HepG2 (cell line): ENCODE data around the gene QKI. TPM values are rescaled to one million over a fixed set of nuclear protein-coding genes. Genes with fewer than 3 reads are reported as not detected.

ENCODE experiments used
- ATAC-seq: fragments of 200-7000 bp; cut with Tn5 transposase; 3 replicates; pipeline ENCODE4 v1.9.1; 2020; ENCODE audit warnings: mild to moderate bottlenecking, moderate library complexity
- BruUV-seq: library from RNA; stranded (reverse); fragments of 400-500 nt; replicated peaks from 2 replicates; lab custom pipeline; 2021; lab: Mats Ljungman, UMichigan
- CTCF ChIA-PET: fragments of 300-600 bp; formaldehyde crosslinking; extraction: SDS; loops from one replicate; lab custom pipeline; 2021; ENCODE audit warnings: low total read pairs, inconsistent platforms, low intra/inter-chr PET ratio; lab: Yijun Ruan, JAX
- POLR2A ChIA-PET: fragments of 350-600 bp; sonication (Branson Sonifier 250); formaldehyde crosslinking; loops from one replicate; lab custom pipeline; 2020; ENCODE audit warnings: antibody characterized with exemption, inconsistent platforms; lab: Yijun Ruan, JAX
- DNase-seq: peaks from one replicate; pipeline ENCODE4 v3.0.0-alpha.2; 2015; ENCODE audit warnings: low spot score
- FAIRE-seq: peaks from 3 replicates; lab custom pipeline; 2011; peaks lifted over from hg19 to GRCh38; lab: Jason Lieb, UNC
- H2AFZ ChIP-seq: one replicate; pipeline ENCODE4 v1.6.1; 2011; ENCODE audit warnings: low read length, inconsistent platforms
- H3K27ac ChIP-seq: fragments of 300-600 bp; 3 replicates; pipeline ENCODE4 v1.8.0; 2011; ENCODE audit warnings: mixed run types, mild to moderate bottlenecking, mixed read lengths, low read length, inconsistent platforms; ENCODE audit not compliant: insufficient read depth; ENCODE audit errors: extremely low read length
- H3K27me3 ChIP-seq, 2 experiments: fragments of 200-600 bp in 1 of 2; 2 replicates in 1 of 2; 3 replicates in 1 of 2; pipeline versions ENCODE4 v1.6.0 to v1.8.0; 2011; ENCODE audit warnings: low read length in 2 of 2, mild to moderate bottlenecking in 2 of 2, moderate library complexity in 2 of 2, inconsistent platforms in 1 of 2; ENCODE audit not compliant: insufficient read depth in 2 of 2, control insufficient read depth in 1 of 2
- H3K36me3 ChIP-seq, 2 experiments: fragments of 200-600 bp in 1 of 2; replicated peaks in 1 of 2; 2 replicates in 1 of 2; 3 replicates in 1 of 2; pipeline versions ENCODE4 v1.5.1 to v1.8.0; 2011; ENCODE audit warnings: low read length in 2 of 2, inconsistent platforms in 1 of 2; ENCODE audit not compliant: insufficient read depth in 2 of 2, control insufficient read depth in 1 of 2
- H3K4me1 ChIP-seq: 2 replicates; pipeline ENCODE4 v1.5.1; 2012; ENCODE audit warnings: low read length, inconsistent platforms; ENCODE audit not compliant: insufficient read depth
- H3K4me2 ChIP-seq: 2 replicates; pipeline ENCODE4 v1.6.0; 2011; ENCODE audit warnings: low read depth, low read length, inconsistent platforms
- H3K4me3 ChIP-seq, 3 experiments: fragments of 200-600 bp in 1 of 3; sonication (generic), shearing (Covaris generic) in 1 of 3; replicated peaks in 1 of 3; 2 replicates each; pipeline ENCODE4 v1.5.1; 2011 to 2016; ENCODE audit warnings: low read length in 3 of 3, inconsistent platforms in 2 of 3, low read depth in 2 of 3, mild to moderate bottlenecking in 2 of 3, control low read depth in 1 of 3, mixed read lengths in 1 of 3; ENCODE audit not compliant: insufficient read depth in 1 of 3
- H3K79me2 ChIP-seq: one replicate; pipeline ENCODE4 v1.6.1; 2011; ENCODE audit warnings: low read length, inconsistent platforms; ENCODE audit not compliant: insufficient read depth
- H3K9ac ChIP-seq: 2 replicates; pipeline ENCODE4 v1.6.0; 2011; ENCODE audit warnings: mild to moderate bottlenecking, low read depth, low read length, inconsistent platforms; ENCODE audit not compliant: insufficient read depth
- H3K9me3 ChIP-seq: 2 replicates; pipeline ENCODE4 v1.5.1; 2012; ENCODE audit warnings: mild to moderate bottlenecking, low read length
- H4K20me1 ChIP-seq: 2 replicates; pipeline ENCODE4 v1.6.0; 2011; ENCODE audit warnings: inconsistent platforms, mild to moderate bottlenecking, low read length, moderate library complexity; ENCODE audit not compliant: insufficient read depth
- HHEX ChIP-seq: IDR thresholded peaks from 2 replicates; pipeline ENCODE4 v1.6.1; 2016; ENCODE audit warnings: control low read depth
- HNRNPUL1 ChIP-seq: fragments of 200-400 bp; formaldehyde crosslinking; IDR thresholded peaks from 2 replicates; pipeline ENCODE4 v1.6.1; 2017; ENCODE audit warnings: low read depth, mild to moderate bottlenecking, low read length, moderate library complexity
- KLF16 ChIP-seq, 2 experiments: sonication (generic) in 1 of 2; formaldehyde crosslinking in 1 of 2; IDR thresholded peaks; 2 replicates each; pipeline versions ENCODE4 v1.6.1 to v1.8.0; 2016 to 2023; ENCODE audit warnings: missing genetic modification reagents in 2 of 2, missing compliant biosample characterization in 1 of 2
- KMT2A ChIP-seq: sonication (generic); formaldehyde crosslinking; IDR thresholded peaks from 2 replicates; pipeline ENCODE4 v1.4.0; 2020; ENCODE audit warnings: missing genetic modification reagents
- NR2F1 ChIP-seq, 2 experiments: fragments of 450-650 bp in 1 of 2; formaldehyde crosslinking in 1 of 2; IDR thresholded peaks; 2 replicates each; pipeline versions ENCODE4 v1.5.0 to v1.6.1; 2016 to 2020; ENCODE audit warnings: mild to moderate bottlenecking in 1 of 2, missing compliant biosample characterization in 1 of 2, missing genetic modification reagents in 1 of 2, moderate library complexity in 1 of 2
- RXRA ChIP-seq: sonication (generic); formaldehyde crosslinking; IDR thresholded peaks from 2 replicates; pipeline ENCODE4 v1.5.1; 2020; ENCODE audit warnings: missing genetic modification reagents
- WIZ ChIP-seq: sonication (generic); formaldehyde crosslinking; IDR thresholded peaks from 2 replicates; pipeline ENCODE4 v1.5.1; 2020; ENCODE audit warnings: mild to moderate bottlenecking, missing genetic modification reagents
- ZNF430 ChIP-seq: sonication (generic); formaldehyde crosslinking; IDR thresholded peaks from 2 replicates; pipeline ENCODE4 v1.9.0; 2021; ENCODE audit warnings: mild to moderate bottlenecking, missing genetic modification reagents
- ZNF83 ChIP-seq: sonication (generic); formaldehyde crosslinking; IDR thresholded peaks from 2 replicates; pipeline ENCODE4 v1.4.0; 2020; ENCODE audit warnings: missing genetic modification reagents, mild to moderate bottlenecking, borderline replicate concordance
- WGBS: methylation state at CpG from one replicate; pipeline ENCODE4 v1.1.6; 2017; ENCODE audit warnings: low lambda C conversion rate; 5-methylcytosine and 5-hydroxymethylcytosine counted together
- in situ Hi-C: cut with HindIII; loops from 2 replicates; pipeline ENCODE4 v1.10.0; 2017; ENCODE audit warnings: low pct_unique_long_range_greater_than_20kb; ENCODE audit not compliant: extremely low pct_ligation_motif_present
- intact Hi-C: fragments of 100-400 bp; cut with micrococcal nuclease; formaldehyde crosslinking; loops from one replicate; pipeline ENCODE4 v1.10.0; 2022; ENCODE audit not compliant: unreplicated experiment
- polyA plus RNA-seq, 8 experiments: library from polyadenylated mRNA; depleted of rRNA in 3 of 8; stranded (reverse) in 7 of 8; unstranded in 1 of 8; fragments of >200 nt; fragmentation: Illumina TruSeq in 4 of 8; extraction: Trizol in 4 of 8; gene quantifications; 2 replicates each; pipeline versions ENCODE4 v1.2.1 to v1.2.3, GENCODE V29; 2011 to 2016; ENCODE audit warnings: low read depth in 4 of 8, missing spikeins in 1 of 8, mixed read lengths in 1 of 8; ENCODE audit not compliant: insufficient read depth in 1 of 8
- total RNA-seq, 5 experiments: library from RNA; depleted of rRNA; stranded (reverse); fragments of >200 nt; fragmentation: Illumina TruSeq; extraction: Trizol; gene quantifications; 2 replicates each; pipeline ENCODE4 v1.2.3, GENCODE V29; 2016; ENCODE audit warnings: low read depth in 1 of 5
- TF ChIP-seq, protein P1 (sequence below): sonication (generic); formaldehyde crosslinking; IDR thresholded peaks from 2 replicates; pipeline ENCODE4 v1.4.0; 2020; ENCODE audit warnings: missing genetic modification reagents
- TF ChIP-seq, protein P2 (sequence below): sonication (generic); formaldehyde crosslinking; conservative IDR thresholded peaks from 2 replicates; pipeline ENCODE4 v1.4.0; 2020; ENCODE audit warnings: missing genetic modification reagents
- TF ChIP-seq, protein P3 (sequence below): sonication (generic); formaldehyde crosslinking; conservative IDR thresholded peaks from 2 replicates; pipeline ENCODE4 v1.4.0; 2020; ENCODE audit warnings: missing genetic modification reagents
- TF ChIP-seq, protein P4 (sequence below): sonication (generic); formaldehyde crosslinking; IDR thresholded peaks from 2 replicates; pipeline ENCODE4 v1.4.0; 2020; ENCODE audit warnings: mild to moderate bottlenecking, low read depth, missing genetic modification reagents

QKI gene
- total and polyA plus RNA-seq, 2 of the 13 experiments (the other 11 are each of a cell fraction or from before 2014, with no cell fraction given): 136 to 137 TPM

DNA sequence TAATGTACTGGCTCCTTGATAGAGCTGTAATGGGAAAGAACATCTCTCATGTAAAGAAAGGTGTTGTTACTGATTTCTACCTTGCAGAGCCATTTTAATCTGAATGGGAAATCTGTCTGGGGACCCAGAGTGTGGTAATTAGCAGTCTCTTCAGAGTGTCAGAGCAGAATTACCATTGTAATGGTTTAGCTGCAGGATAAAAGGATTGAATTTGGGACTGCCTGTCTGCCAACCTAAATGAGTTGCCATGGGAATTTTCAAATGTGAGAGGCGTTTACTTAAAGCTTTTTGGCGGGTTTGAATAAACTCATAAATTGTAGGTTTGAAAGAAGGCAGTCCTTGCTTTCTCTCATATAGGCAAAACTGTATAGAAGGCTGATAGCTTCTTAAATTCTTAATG, 128.8 kb downstream of the QKI start:
- TF ChIP-seq HNRNPUL1 (no peak), ZNF430 (no peak), WIZ (CRISPR knock-in tag) (no peak), NR2F1 (CRISPR knock-in tag; IDR thresholded peaks at IDR 0.05) (no peak), RXRA (CRISPR knock-in tag) (no peak), HHEX (CRISPR knock-in tag) (no peak), KLF16 (CRISPR knock-in tag; IDR thresholded peaks at IDR 0.05) (no peak), KMT2A (no peak), ZNF83 (CRISPR knock-in tag) (no peak)
- TF ChIP-seq, protein P1, sequence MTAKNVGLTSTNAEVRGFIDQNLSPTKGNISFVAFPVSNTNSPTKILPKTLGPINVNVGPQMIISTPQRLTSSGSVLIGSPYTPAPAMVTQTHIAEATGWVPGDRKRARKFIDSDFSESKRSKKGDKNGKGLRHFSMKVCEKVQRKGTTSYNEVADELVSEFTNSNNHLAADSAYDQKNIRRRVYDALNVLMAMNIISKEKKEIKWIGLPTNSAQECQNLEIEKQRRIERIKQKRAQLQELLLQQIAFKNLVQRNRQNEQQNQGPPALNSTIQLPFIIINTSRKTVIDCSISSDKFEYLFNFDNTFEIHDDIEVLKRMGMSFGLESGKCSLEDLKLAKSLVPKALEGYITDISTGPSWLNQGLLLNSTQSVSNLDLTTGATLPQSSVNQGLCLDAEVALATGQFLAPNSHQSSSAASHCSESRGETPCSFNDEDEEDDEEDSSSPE (CRISPR knock-in tag): no peak
- TF ChIP-seq, protein P2, sequence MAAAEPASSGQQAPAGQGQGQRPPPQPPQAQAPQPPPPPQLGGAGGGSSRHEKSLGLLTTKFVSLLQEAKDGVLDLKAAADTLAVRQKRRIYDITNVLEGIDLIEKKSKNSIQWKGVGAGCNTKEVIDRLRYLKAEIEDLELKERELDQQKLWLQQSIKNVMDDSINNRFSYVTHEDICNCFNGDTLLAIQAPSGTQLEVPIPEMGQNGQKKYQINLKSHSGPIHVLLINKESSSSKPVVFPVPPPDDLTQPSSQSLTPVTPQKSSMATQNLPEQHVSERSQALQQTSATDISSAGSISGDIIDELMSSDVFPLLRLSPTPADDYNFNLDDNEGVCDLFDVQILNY: no peak
- TF ChIP-seq, protein P3, sequence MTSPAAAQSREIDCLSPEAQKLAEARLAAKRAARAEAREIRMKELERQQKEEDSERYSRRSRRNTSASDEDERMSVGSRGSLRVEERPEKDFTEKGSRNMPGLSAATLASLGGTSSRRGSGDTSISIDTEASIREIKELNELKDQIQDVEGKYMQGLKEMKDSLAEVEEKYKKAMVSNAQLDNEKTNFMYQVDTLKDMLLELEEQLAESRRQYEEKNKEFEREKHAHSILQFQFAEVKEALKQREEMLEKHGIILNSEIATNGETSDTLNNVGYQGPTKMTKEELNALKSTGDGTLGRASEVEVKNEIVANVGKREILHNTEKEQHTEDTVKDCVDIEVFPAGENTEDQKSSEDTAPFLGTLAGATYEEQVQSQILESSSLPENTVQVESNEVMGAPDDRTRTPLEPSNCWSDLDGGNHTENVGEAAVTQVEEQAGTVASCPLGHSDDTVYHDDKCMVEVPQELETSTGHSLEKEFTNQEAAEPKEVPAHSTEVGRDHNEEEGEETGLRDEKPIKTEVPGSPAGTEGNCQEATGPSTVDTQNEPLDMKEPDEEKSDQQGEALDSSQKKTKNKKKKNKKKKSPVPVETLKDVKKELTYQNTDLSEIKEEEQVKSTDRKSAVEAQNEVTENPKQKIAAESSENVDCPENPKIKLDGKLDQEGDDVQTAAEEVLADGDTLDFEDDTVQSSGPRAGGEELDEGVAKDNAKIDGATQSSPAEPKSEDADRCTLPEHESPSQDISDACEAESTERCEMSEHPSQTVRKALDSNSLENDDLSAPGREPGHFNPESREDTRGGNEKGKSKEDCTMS (CRISPR knock-in tag): no peak
- TF ChIP-seq, protein P4, sequence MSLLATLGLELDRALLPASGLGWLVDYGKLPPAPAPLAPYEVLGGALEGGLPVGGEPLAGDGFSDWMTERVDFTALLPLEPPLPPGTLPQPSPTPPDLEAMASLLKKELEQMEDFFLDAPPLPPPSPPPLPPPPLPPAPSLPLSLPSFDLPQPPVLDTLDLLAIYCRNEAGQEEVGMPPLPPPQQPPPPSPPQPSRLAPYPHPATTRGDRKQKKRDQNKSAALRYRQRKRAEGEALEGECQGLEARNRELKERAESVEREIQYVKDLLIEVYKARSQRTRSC (CRISPR knock-in tag): no peak
- no peak overlapping the region for H2AFZ ChIP-seq
- in situ Hi-C loops: loop anchor here (10.0 kb wide), 1 partner anchor 109 kb away; no protein-coding TSS in a partner anchor
- H3K9me3 ChIP-seq: no peaks in the 10 kb centered on the region
- WGBS: 98% methylated on average over 2 of the region's 2 CpGs
- POLR2A ChIA-PET: no interaction called here
- H3K4me1 ChIP-seq: no peaks in the 10 kb centered on the region
- H3K27ac ChIP-seq: no peak overlapping the region
- no peak for FAIRE-seq
- H3K4me3 ChIP-seq: no peak overlapping the region
- peaks cover 3 to 4% of the 10 kb centered on the region in 2 experiments; a peak in 4 of 5 replicates for H3K36me3 ChIP-seq
- ATAC-seq: no peak
- no peak for DNase-seq
- no peaks in the 10 kb centered on the region for H3K27me3 ChIP-seq
- H3K4me2 ChIP-seq: no peak overlapping the region
- H4K20me1 ChIP-seq: no peaks in the 10 kb centered on the region
- intact Hi-C loops: no loop called here
- no TSS peak for BruUV-seq
- CTCF ChIA-PET: no interaction called here
- no peak overlapping the region for H3K9ac ChIP-seq
- H3K79me2 ChIP-seq: peaks cover 8% of the 10 kb centered on the region
